MCF 10A (cell line): Measurements from ENCODE around the gene SMIM44. TPM values are rescaled to one million over a fixed set of nuclear protein-coding genes. Genes with fewer than 3 reads are reported as not detected.
"Not testable (repeated sequence)": the region's sequence is repeated elsewhere in the genome, so short reads cannot be mapped to it uniquely, and the experiment has no call there.

Source experiments
- BruUV-seq: library from RNA; stranded (reverse); fragments of 400-500 nt; replicated peaks from 2 replicates; lab custom pipeline; 2021; lab: Mats Ljungman, UMichigan
- CTCF ChIA-PET: fragments of 300-600 bp; sonication (Branson Sonifier 250); formaldehyde crosslinking; extraction: SDS; loops from one replicate; lab custom pipeline; 2021; ENCODE audit warnings: antibody characterized with exemption, inconsistent platforms; lab: Yijun Ruan, JAX
- POLR2A ChIA-PET: fragments of 300-600, 350-650 bp; sonication (Branson Sonifier 250); formaldehyde crosslinking; extraction: SDS; loops from one replicate; lab custom pipeline; 2020; ENCODE audit warnings: antibody characterized with exemption, inconsistent platforms; lab: Yijun Ruan, JAX
- DNase-seq: peaks from one replicate; pipeline ENCODE4 v3.0.0-alpha.2; 2018; ENCODE audit not compliant: unreplicated experiment
- H3K27ac Mint-ChIP-seq: one replicate; pipeline ENCODE4 v1.8.0; 2022; ENCODE audit warnings: mild to moderate bottlenecking, low read depth, mixed read lengths; ENCODE audit not compliant: unreplicated experiment
- H3K27me3 Mint-ChIP-seq: one replicate; pipeline ENCODE4 v1.8.0; 2022; ENCODE audit warnings: mixed read lengths; ENCODE audit not compliant: insufficient read depth, unreplicated experiment
- H3K36me3 Mint-ChIP-seq: one replicate; pipeline ENCODE4 v1.8.0; 2022; ENCODE audit warnings: mild to moderate bottlenecking, moderate library complexity, mixed read lengths; ENCODE audit not compliant: insufficient read depth, unreplicated experiment
- H3K4me1 Mint-ChIP-seq: one replicate; pipeline ENCODE4 v1.8.0; 2022; ENCODE audit warnings: mixed read lengths; ENCODE audit not compliant: insufficient read depth, unreplicated experiment
- H3K4me3 Mint-ChIP-seq: one replicate; pipeline ENCODE4 v1.8.0; 2022; ENCODE audit warnings: mild to moderate bottlenecking, moderate library complexity, mixed read lengths; ENCODE audit not compliant: unreplicated experiment
- H3K9me3 Mint-ChIP-seq: one replicate; pipeline ENCODE4 v1.8.0; 2022; ENCODE audit warnings: mixed read lengths; ENCODE audit not compliant: unreplicated experiment
- intact Hi-C: fragments of 100-400 bp; cut with micrococcal nuclease; formaldehyde crosslinking; loops from 2 replicates; pipeline ENCODE4 v1.14.1; 2022
- total RNA-seq: library from RNA; stranded (reverse); gene quantifications from 2 replicates; pipeline ENCODE4 v1.2.3, GENCODE V29; 2022
- TF ChIP-seq, protein P1 (sequence below): fragments of 200-600 bp; IDR thresholded peaks from one replicate; pipeline ENCODE4 v1.8.0; 2022; ENCODE audit warnings: antibody characterized with exemption, mild to moderate bottlenecking; ENCODE audit not compliant: unreplicated experiment

SMIM44 gene
- total RNA-seq, 1 experiment from 2014 or later: not detected

DNA sequence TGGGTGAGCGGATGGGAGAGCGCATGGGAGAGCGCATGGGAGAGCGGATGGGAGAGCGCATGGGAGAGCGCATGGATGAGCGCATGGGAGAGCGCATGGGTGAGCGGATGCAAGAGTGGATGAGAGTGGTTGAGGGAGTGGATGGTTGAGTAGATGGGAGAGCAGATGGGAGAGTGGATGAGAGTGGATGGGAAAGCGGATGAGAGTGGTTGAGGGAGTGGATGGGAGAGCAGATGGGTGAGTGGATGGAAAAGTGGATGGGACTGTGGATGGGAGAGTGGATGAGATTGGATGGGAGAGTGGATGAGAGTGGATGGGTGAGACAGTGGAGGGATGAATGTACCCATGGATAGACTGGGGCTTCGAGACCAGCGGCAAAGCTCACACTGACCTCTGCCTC is 47.1 kb upstream of the SMIM44 start:
- Mint-ChIP-seq H3K9me3 (no peaks in the 10 kb centered on the region), H3K36me3 (peaks cover 32% of the 10 kb centered on the region), H3K4me3 (no peak overlapping the region), H3K4me1 (no peaks in the 10 kb centered on the region), H3K27me3 (no peaks in the 10 kb centered on the region), H3K27ac (no peak overlapping the region)
- no peak for DNase-seq
- ChIA-PET CTCF (no interaction called here), POLR2A (interaction anchor here (1.0 kb wide), 1 partner anchor 11 kb away, joined by 3 read pairs; no protein-coding TSS in a partner anchor)
- BruUV-seq: no TSS peak
- TF ChIP-seq, protein P1, sequence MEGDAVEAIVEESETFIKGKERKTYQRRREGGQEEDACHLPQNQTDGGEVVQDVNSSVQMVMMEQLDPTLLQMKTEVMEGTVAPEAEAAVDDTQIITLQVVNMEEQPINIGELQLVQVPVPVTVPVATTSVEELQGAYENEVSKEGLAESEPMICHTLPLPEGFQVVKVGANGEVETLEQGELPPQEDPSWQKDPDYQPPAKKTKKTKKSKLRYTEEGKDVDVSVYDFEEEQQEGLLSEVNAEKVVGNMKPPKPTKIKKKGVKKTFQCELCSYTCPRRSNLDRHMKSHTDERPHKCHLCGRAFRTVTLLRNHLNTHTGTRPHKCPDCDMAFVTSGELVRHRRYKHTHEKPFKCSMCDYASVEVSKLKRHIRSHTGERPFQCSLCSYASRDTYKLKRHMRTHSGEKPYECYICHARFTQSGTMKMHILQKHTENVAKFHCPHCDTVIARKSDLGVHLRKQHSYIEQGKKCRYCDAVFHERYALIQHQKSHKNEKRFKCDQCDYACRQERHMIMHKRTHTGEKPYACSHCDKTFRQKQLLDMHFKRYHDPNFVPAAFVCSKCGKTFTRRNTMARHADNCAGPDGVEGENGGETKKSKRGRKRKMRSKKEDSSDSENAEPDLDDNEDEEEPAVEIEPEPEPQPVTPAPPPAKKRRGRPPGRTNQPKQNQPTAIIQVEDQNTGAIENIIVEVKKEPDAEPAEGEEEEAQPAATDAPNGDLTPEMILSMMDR: no peak
- intact Hi-C loops: no loop called here

DNA sequence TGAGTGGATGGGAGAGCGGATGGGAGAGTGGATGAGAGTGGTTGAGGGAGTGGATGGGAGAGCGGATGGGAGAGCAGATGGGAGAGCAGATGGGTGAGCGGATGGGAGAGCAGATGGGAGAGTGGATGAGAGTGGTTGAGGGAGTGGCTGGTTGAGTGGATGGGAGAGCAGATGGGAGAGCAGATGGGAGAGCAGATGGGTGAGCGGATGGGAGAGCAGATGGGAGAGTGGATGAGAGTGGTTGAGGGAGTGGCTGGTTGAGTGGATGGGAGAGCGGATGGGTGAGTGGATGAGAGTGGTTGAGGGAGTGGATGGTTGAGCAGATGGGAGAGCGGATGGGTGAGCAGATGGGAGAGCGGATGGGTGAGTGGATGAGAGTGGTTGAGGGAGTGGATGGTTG is 46.1 kb upstream of the SMIM44 start:
- CTCF ChIA-PET, H3K27me3 Mint-ChIP-seq, intact Hi-C loops, DNase-seq, BruUV-seq, H3K27ac Mint-ChIP-seq, H3K4me3 Mint-ChIP-seq, POLR2A ChIA-PET, H3K9me3 Mint-ChIP-seq, H3K4me1 Mint-ChIP-seq: not testable (repeated sequence)
- H3K36me3 Mint-ChIP-seq: peaks cover 26% of the 10 kb centered on the region

DNA sequence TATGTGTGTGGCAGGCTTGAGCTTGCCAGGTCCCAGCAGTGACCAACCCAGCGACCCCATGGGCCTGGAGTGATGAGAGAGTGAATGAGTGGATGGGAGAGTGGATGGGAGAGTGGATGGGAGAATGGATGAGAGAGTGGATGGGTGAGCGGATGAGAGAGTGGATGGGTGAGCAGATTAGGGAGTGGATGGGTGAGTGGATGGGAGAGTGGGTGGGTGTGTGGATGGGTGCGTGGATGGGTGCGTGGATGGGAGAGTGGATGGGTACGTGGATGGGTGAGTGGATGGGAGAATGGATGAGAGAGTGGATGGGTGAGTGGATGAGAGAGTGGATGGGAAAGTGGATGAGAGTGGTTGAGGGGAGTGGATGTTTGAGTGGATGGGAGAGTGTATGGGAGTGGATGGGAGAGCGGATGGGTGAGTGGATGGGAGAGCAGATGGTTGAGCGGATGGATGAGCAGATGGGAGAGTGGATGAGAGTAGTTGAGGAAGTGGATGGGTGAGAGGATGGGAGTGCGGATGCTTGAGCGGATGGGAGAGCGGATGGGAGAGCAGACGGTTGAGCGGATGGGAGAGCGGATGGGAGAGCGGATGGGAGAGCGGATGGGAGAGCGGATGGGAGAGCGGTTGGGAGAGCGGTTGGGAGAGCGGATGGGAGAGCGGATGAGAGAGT is 45.4 kb upstream of the SMIM44 start:
- intact Hi-C loops: no loop called here
- H3K27me3 Mint-ChIP-seq: no peaks in the 10 kb centered on the region
- no peak overlapping the region for H3K27ac Mint-ChIP-seq

DNA sequence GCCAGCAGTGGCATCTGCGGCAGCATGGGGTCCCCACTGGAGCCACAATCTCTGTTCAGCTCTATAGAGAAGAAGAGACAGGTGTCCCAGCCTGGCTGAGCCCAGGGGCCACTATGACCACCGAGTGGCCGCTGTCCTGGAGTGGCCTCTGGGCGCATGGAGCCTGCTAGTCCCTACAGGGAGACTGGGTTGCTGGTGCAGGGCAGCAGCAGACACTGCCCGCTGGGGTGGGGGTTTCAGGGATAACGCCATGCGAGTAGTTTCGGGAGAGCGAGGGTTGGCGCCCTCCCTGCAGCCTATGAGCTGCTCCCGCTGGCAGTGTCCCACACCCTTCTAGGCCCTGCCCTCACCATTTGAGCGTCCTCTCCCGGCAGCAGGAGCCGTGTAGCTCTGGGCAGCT is 44.8 kb upstream of the SMIM44 start:
- ChIA-PET CTCF (interaction anchor here (0.6 kb wide), 1 partner anchor 18 kb away, joined by 5 read pairs; no protein-coding TSS in a partner anchor), POLR2A (interaction anchor here (0.5 kb wide), 1 partner anchor 485 kb away, joined by 3 read pairs; no protein-coding TSS in a partner anchor)
- H3K27ac Mint-ChIP-seq: no peak overlapping the region

More for the DNA sequence above, 45.4 kb upstream of the SMIM44 start:
- BruUV-seq: no TSS peak
- peaks cover 26% of the 10 kb centered on the region for H3K36me3 Mint-ChIP-seq
- no peak for DNase-seq
- CTCF ChIA-PET: no interaction called here
- no peaks in the 10 kb centered on the region for H3K9me3 Mint-ChIP-seq
- POLR2A ChIA-PET: no interaction called here
- H3K4me3 Mint-ChIP-seq: no peak overlapping the region
- no peaks in the 10 kb centered on the region for H3K4me1 Mint-ChIP-seq
- TF ChIP-seq, protein P1: no peak

More for the DNA sequence above, 44.8 kb upstream of the SMIM44 start:
- H3K9me3 Mint-ChIP-seq: no peaks in the 10 kb centered on the region
- BruUV-seq: no TSS peak
- H3K4me3 Mint-ChIP-seq: no peak overlapping the region
- H3K4me1 Mint-ChIP-seq: no peaks in the 10 kb centered on the region
- intact Hi-C loops: no loop called here
- H3K27me3 Mint-ChIP-seq: no peaks in the 10 kb centered on the region
- DNase-seq: no peak
- peaks cover 22% of the 10 kb centered on the region for H3K36me3 Mint-ChIP-seq
- TF ChIP-seq, protein P1: no peak
